CD4-positive, alpha-beta T cell treated with Interleukin-6 for 4 hours (primary cell): ENCODE measurements around the gene RHBDD1.

Source experiments
- DNase-seq: peaks from one replicate; pipeline ENCODE4 v3.0.0-alpha.2; 2020; ENCODE audit warnings: mixed read lengths

The RHBDD1 gene

DNA sequence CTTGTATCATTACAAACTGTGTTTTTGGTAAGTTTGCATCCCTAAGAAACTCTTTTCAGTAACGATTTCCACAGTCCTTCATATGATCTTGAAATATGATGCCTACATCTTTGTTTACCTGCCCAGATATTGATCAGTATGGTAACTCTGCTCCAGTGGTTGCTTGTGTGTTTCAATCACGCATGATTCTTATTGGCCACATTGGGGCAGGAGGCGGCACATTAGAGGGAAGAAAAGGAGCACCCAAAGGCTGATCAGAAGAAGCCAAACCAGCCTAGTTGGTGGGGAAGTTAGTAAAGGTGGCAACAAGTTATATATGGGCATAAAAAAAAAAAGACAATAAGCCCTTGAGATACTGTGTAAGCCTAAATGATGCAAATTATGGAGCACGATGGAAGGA, 158.9 kb downstream of the RHBDD1 start:
- DNase-seq: no peak

DNA sequence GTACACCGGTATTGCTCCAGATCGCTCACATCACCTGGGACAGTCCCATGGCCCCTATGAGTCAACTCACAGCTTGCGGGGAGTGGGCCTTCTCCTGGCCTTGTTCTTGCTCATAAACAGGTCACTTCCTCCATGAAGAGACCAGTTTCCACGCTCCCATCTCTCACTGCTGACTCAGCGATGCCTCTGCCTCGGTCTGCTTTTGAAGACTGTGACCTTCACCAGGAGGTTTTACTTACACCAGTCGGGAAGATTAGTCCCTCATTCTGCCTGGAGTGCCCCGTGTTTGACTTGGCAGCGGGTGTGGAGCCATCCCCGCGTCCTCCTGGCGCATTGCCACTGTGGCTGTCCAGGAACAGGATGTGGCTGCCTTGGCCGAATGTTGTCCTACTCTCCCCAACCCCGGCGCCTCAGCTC, 159.8 kb downstream of the RHBDD1 start:
- no peak for DNase-seq

DNA sequence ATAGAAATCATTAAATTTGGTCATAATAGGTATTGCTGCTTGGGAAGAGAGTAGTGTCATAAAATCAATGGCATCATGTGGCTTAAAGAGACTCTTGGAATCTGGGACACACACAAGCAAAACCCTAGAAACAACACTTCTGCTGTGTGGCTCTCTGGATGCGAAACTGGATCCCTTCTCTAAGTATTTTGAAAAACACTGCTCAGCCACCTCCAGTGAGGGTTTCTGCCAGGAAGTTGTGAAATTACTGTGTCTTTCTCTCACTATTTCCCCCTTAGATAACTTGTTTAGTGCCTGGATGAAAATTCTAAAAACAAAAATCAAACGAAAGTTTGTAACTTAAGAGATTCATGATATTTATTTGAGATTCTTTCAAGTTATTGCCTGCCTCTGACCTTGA, 163.8 kb downstream of the RHBDD1 start:
- DNase-seq: no peak

DNA sequence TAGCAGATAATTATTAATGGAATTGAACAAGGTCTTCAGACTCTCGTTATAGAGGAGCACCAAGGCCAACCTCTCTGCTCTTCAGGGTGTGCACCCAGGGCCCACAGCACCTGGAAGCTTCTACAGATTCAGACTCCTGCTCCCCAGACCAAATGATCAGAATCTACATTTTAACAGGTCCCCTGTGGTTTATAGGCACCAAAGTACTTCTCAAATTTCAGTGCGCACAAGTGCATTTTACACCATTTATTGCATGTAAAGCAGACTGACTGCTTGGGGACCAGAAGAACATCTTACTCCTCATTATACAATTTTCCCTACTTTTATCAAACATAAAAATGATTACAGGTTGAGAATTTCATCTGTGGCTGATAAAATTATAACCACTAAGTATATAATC, 164.3 kb downstream of the RHBDD1 start:
- no peak for DNase-seq

DNA sequence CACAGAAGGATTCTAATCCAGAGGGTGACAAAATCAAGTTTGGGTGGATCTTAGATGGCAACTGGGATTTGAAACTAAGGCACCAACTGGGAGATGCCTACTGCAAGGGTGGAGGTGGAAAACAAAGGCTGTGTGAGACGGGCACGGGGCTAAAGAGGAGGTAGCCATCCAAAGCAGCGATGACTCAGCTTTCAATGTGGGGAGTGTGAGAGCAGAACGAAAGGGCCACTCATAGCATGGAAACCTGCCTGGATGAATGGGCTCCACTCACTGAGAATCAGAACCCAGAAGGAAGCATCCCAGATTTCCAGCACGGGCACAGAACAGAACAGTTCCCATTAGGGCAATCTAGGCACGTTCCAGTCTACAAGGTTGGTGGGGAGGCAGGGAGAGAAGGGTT, 168.6 kb downstream of the RHBDD1 start:
- DNase-seq: no peak

DNA sequence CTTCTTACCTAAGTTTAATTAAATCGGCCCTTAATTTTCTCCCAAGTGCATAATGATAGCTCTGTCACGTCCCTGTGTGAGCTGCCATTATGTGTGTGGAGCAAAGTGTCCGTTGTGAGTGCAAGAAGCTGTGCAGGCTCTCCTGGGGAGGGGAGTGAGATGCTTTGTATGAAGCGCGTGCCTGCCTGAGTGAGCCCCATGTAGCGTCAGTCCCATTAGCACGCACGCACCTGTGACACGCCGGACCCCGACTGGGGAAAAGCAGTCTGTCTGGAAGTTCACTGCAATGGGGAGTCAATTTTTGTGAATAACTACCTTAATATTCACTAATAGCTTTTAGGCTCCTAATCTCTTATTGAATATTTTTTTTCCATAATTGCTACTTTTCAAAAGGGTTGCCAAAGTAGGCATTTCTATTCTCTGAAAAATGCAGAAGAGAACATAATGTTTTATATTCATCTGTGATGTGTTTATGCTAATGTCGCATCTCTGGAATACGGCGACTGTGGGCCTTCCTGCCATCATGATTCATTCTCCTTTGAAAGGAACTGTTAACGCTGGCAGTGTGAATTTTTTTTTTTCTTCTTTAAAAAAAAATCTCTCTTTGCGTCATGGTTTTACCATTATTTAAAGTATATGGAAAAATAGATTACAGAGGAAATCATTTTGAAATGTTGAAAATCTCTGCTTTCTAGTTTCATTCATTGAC, 170.5 kb downstream of the RHBDD1 start:
- no peak for DNase-seq

DNA sequence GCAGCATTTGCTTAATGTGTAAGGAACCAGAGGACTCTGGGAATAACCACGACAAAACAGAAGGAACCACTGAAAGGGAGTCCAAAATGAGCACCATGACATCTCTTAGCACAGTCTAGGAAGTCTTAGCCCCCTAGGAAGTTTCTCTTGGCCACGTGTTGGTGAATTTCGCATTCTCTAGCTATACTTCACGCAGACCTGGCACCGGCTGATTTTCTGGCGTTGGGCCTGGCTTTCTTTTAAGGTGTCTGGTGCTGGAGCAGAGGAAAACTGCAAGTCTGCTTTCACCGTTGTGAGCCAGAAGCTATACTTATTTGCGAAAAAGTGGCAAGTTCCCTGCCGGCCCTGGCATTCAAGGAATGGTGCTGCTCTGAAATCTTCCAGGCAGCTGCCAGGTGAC, 171.3 kb downstream of the RHBDD1 start:
- DNase-seq: no peak

DNA sequence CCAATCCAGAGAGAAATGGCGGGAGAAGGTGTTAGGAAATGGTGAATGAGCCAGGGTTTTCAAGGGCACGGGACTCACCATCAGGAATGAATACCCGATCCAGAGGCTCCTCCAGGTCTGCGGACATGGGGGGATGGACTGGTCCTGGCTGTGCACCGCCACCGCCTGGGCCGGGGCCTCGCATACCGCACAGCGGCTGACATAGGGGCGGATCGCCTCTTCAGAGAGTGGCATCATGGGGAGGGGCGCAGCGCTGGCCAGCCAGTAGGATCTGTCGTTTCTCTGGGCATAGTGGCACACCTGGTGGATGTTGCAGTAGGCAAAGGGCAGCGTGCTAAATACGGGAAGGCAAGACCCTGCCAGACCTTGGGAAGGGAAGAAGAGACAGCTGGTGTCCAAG, 172.1 kb downstream of the RHBDD1 start:
- DNase-seq: no peak

DNA sequence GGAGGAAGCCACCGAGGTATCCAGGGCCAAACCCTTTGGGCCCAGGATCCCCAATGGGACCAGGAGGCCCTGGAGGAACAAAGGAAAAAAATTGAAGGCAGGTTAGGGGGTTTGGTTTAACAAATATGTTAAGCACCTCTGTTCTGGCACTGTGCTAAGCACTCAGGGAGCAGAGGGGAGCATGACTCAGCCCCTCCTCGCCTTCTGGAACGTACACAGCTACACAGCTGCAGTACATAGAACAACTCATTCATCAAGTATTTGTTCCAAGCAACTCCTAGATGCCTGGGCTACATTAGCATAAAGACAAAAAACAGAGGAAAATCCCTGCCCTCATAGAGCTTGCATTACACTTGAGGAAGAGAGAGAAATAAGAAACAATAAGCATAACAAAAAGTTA, 174.6 kb downstream of the RHBDD1 start:
- DNase-seq: no peak

DNA sequence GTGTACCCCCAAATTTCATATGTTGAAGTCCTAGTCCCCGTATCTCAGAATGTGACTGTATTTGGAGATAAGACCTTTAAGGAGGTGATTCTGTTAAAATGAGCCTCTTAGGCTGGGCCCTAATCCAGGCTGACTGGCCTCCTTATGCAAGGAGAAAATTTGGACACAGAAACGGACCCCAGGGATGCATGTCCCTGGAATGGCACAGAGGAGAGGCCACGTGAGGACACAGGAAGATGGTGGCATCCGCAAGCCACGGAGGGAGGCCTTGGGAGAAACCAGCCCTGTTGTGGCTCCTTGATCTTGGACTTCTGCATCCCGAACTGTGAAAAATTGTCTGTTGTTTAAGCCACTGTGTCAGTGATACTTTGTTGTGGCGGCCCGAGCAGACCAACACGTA, 177.5 kb downstream of the RHBDD1 start:
- no peak for DNase-seq

DNA sequence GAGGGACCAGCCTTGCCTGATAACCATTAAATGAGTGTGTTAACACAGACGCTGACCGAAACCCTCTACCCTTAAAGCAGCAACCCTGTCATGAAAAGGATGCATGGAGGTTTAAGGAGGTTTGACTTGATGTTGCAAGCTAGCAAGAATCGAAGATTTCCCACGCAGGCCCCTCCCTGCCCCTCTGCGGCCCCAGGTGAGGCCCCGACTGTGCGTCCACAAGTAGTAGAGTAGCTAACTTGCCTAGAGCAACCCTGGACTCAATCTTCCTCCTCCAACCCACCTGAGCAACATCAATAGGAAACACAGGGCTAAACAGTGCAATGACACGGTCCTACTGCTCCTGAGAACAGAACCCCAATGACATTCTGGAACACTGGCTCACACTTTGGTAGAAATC, 178.0 kb downstream of the RHBDD1 start:
- DNase-seq: no peak

DNA sequence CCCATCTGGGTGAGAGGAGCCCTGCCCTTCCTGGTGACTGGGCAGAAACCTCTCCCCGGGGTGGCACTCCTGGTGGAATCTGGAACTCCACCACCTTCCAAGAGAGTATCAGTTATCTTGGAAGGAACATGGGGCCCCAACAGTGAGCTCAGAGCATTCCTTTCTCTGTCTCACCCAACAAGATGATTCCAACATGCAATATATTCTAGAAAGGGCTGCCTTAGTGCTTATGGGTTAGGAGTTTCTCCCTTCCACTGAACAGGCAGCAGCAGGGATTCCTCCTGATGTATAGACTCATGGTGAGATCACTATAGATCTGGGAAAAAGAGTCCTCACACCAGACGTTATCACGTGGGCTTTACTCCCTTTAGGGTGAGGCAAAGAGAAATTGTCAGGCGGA, 181.0 kb downstream of the RHBDD1 start:
- DNase-seq: no peak

DNA sequence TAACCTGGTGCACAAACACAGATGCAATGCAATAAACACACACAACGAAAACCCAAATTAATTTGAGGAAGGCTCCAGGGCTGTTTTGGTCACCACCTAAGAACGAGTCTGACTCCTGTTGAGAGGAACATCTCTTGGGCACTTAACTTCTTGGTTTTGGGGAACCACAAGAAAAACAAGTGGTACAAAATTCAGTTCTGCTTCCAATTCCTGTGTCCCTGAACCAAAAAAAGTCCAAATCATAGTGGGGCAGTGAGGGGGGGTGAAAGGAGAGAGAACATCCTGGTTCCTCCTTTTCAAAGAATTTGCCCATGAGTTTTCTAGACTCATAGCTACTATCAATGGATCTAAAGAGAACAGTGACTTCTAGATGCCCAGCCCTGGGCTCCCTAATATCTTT, 184.6 kb downstream of the RHBDD1 start:
- no peak for DNase-seq

DNA sequence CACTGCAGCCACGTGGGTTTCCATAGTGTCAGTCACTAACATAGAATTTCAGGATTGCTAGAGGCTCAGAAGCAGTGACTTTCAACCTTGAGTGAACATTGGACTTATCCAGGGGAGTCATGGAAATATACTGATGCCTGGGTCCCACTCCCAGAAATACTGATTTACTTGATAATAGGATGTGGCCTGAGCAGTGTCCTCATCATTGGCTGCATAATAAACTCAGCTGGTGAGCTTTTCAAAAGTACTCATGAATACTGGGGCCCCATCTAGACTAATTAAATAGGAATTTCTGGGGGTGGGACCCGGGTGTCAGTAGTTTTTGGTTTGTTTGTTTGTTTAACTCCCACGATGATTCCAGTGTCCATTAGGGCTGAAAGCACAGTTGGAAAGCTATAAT, 186.8 kb downstream of the RHBDD1 start:
- DNase-seq: no peak

DNA sequence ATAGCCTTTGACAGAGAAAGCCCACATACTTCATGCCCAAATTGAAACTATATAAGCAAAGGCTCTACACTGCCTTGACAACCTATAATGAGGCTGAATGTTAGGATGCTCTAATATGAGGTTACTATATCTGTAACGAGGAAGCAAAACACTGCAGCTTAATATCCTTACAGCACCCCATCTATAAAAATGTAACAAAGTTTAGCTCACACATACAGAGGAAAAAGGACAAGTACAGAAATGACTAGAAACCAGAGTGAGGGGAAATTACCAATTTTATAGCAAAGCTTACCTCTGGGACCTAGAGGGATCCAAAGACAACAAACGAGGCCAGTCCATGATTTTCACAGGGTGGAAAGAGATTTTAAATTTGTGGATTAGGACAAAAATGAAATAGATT, 189.7 kb downstream of the RHBDD1 start:
- DNase-seq: no peak

DNA sequence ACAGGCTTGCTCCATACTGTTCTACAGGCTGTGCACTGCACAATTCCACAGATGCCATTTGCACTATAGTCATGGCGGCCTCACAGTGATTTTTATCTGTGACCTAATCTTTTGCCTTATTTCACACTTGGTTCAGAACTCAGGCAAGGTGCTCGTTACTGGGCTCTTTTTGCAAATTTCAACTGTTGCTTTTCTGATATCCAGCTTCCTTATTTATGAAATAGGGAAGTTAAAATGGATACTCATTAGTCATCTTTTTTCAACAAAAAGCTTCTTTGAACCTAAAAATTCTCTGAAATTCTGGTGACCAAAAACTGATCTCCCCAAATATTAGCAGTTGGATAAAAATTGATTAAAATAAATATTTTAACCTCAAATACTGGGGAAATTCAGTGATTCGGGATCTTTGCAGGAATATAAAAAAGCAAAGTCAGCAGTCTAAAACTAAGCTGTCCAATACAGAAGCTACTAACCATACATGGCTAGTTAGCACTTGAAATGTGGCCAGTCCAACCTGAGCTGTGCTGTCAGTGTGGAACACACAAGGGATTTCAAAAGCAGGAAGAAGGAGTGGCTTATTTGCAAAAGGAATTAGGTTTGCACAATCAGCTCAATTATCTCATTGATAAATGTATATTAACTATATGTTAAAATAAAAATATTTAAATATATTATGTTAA, 193.7 kb downstream of the RHBDD1 start:
- no peak for DNase-seq

DNA sequence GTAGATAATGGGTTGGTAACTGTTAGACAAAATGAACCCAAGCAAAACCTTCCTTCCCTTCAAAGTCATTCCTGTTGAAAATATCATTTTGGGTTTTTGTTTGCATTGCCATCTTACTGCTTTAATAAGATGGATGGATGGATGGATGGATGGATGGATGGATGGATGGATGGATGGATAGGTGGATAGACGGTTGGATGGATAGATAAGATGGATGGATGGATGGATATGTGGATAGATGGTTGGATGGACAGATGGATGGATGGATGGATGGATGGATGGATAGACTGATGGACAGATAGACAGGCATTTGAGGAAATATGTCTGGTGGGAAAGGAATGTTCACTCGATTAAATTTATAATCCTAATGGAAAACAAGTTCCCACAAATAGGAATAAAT, 194.9 kb downstream of the RHBDD1 start:
- no peak for DNase-seq

DNA sequence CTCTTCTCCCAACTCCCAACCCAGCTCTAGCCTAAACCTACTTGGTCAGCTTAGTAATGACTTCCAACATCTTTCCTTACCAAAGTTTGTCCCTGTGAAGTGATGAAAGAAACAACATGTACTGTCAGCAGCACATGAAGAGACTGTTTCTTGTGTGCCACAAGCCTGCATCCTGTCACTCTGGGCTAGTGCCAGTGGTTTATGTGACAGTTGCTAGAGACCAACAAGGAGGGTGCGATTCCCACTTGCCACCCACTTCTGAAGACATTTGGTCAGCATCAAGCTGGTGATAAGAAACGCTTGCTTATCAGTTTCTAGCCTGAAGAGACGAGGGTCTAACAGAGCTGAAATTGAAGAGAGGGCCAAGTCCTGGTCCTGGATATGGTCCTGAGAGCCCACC, 195.5 kb downstream of the RHBDD1 start:
- no peak for DNase-seq

DNA sequence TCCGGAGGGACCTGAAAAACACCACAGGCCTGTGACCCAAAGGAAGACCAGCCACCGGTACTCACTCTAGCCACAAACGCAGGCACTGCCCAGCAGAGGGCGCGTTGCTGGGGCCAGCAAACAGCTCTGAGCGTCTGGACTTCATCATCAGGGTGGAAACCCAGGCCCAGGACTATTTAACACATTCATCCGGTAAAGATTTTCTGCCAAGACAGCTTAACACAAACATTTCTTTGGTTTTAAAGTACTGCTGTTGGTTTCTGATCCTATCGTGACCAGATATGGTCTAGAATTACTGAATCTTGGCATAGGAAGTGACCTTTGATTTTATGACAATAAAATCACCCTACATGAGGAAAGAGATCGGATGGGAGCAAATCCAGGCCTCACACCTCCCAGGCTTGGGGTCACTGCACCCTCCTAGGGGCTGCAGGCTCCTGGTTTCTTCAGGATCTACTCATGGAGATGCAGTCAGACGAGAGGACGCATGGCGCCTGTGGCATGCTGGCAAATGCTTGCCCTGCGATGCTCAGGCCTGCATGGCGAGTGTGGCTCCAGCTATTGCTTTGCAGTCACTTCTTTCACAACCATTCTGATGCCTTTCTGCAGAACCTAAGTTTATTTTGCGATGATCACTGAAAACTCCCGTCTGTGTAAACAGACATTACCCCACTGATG, 197.8 kb downstream of the RHBDD1 start:
- peak; percentile 7 for DNase-seq

DNA sequence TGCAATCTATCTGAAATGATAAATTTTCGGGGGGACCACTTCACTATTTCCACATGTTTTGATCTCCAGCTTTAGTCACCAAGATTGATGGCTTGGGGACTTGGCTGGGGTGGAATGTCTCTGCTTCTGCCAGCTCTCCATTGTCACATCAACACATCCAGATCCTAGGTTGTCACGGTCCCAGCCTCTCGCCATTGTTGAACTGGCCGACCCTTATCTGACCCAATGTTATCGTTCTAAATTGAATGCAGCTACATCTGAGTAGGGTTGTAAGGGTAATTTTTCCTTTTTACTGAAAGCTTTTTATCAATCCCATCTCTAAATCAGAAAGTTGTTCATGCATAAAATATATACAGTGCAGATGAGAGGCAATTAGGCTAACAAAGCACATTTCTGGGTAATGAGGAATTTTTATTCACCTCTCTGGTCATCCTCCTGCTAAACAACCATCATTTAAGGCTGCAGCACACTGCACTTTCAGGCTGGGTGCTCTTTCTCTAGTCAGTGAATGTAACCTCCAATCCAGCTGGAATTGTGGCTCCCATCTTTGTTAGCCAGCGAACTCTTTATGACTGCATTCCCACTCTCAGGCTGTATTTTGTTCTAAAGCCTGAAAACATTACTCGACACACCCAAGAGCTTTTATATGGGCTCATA, 200.0 kb downstream of the RHBDD1 start:
- DNase-seq: no peak

DNA sequence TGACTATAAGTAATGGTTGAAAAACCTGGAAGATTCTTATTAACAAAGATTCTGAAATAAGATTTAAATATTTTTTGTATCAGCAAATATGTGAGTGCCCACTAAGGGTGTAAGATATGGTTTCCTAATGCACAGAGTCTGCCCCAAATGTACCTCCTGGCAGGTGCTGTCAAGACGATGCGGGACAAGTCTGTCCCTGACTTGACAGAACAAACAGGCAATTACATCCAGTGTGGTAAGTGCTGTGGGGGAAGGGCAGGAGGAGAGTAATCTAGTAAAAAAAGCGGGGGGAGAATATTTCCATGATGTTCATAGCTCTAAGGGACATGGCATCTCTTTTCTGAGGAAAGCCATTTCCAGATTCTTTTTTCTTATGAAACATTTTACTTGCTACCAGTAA, 200.7 kb downstream of the RHBDD1 start:
- DNase-seq: no peak

DNA sequence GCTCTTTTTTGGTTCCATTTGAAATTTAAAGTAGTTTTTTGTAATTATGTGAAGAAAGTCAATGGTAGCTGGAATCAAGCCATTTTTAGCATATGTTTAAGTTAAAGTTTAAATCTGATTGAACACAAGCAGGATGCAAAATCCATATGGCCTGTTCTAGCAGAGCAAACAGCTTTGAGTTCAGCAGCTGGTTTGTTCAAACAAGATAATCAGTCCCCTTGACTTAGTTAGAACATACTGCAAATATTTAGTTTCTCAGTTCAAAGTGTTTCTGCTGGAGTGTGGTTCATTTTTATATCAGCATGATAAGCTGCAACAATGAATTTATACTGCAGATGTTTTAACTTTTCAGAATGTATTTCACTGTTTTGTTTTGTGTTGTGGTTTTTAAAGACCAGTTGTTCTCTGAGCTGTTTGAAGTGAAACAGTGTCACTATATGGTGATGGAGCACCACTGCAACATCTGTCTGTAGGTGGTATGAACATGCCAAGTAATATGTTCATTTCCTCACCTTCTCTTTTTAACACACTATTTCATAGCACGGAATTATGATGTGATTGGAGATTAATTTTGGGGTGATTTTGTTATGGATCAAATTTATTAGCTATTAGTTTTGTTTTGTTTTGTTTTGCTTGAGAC, 202.8 kb downstream of the RHBDD1 start:
- no peak for DNase-seq

DNA sequence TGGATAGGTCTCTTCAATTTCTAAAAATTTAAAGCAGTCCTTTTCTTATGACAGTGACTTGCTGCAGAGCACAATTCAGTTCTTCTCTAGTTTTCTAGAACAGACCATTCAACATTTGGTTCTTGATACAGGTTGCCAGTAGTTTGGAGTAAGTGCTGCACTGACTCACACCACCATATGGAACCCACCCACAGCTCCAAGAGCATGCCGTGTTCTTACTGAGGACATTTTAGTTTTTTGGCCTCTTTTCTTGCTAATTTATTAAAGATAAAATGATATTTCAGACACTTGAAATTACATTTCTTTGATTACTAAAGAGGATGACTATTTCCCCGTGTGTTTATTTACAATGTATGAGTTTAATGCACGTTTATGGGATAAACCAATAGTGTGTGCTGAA, 208.1 kb downstream of the RHBDD1 start:
- DNase-seq: no peak
